ENCODE results near the gene GUK1. TPM values are rescaled to one million over a fixed set of nuclear protein-coding genes. Genes with fewer than 3 reads are reported as not detected.

The GUK1 gene
- total and polyA plus RNA-seq, 2 of the 4 experiments (the other 2 are of a cell fraction): 465 to 548 TPM

GRCh38 chr1:228152097-228152917 lies 12.2 kb downstream of the GUK1 start:
- Histone ChIP-seq H3K9me1 (ENCODE audit: insufficient read depth, low read length) (peaks cover 16% of the 10 kb centered on the region), H3K79me1 (ENCODE audit: low read depth in 1 of 2, low read length in 2 of 2) (peaks cover 14 to 47% of the 10 kb centered on the region in 2 experiments), H3K4me1 (ENCODE audit: control insufficient read depth, insufficient read depth, low read length) (peaks cover 23% of the 10 kb centered on the region), H3K27ac (ENCODE audit: insufficient read depth, low read length) (peak overlapping the region; percentile 3; the same call in 1 of the 2 replicates), H3K4me2 (ENCODE audit: low read depth, low read length) (no peak overlapping the region), H4K91ac (ENCODE audit: insufficient read depth, low read depth, low read length) (no peak overlapping the region), H3K18ac (ENCODE audit: low read depth, low read length) (no peak overlapping the region), H2AK5ac (ENCODE audit: low read depth, low read length) (no peak overlapping the region), H3K14ac (replicated peaks; ENCODE audit: low read depth, low read length) (no peak overlapping the region), H3K56ac (ENCODE audit: extremely low read depth, insufficient read depth, low read length) (no peak overlapping the region), H2BK20ac (ENCODE audit: low read depth, low read length) (no peak overlapping the region), H3K4ac (ENCODE audit: low read depth, low read length) (no peak overlapping the region), H4K8ac (ENCODE audit: low read depth in 2 of 2, low read length in 2 of 2) (no peak overlapping the region), H2BK15ac (ENCODE audit: low read depth, low read length) (no peak overlapping the region), H2BK120ac (ENCODE audit: low read depth, low read length) (no peak overlapping the region), H4K20me1 (ENCODE audit: insufficient read depth, low read length) (peaks cover 7% of the 10 kb centered on the region; the same call in 1 of the 2 replicates), H3K36me3 (ENCODE audit: control insufficient read depth, insufficient read depth, low read length) (peaks cover 4% of the 10 kb centered on the region; the same call in 1 of the 2 replicates), H2AK9ac (replicated peaks; ENCODE audit: low read depth, low read length, poor library complexity) (no peak overlapping the region), H3K4me3 (ENCODE audit: insufficient read depth, low read depth, low read length) (no peak overlapping the region), H4K5ac (ENCODE audit: low read depth, low read length) (no peak overlapping the region), H2BK5ac (ENCODE audit: low read depth, low read length, poor library complexity, severe bottlenecking) (no peak overlapping the region), H3K9ac (ENCODE audit: low read depth, low read length) (no peak overlapping the region), H2AFZ (replicated peaks; ENCODE audit: low read length, poor library complexity) (no peak overlapping the region), H3K9me3 (ENCODE audit: control insufficient read depth, insufficient read depth, low read length) (no peaks in the 10 kb centered on the region), H3K23ac (ENCODE audit: low read depth, low read length) (no peak overlapping the region), H3K27me3 (ENCODE audit: control insufficient read depth, insufficient read depth, low read length) (no peaks in the 10 kb centered on the region)
- TF ChIP-seq POLR2A (IDR thresholded peaks at IDR 0.05; ENCODE audit: low read depth, low read length) (no peak), CEBPB (IDR thresholded peaks at IDR 0.05; ENCODE audit: low read depth, low read length) (no peak), BHLHE40 (IDR thresholded peaks at IDR 0.05; ENCODE audit: low read depth, low read length) (no peak), CHD1 (IDR thresholded peaks at IDR 0.05; ENCODE audit: low read depth, low read length) (no peak), CTCF (conservative IDR thresholded peaks at IDR 0.05; ENCODE audit: low read depth, low read length) (no peak), SMC3 (IDR thresholded peaks at IDR 0.05; ENCODE audit: low read depth, low read length) (no peak), RCOR1 (IDR thresholded peaks at IDR 0.05; ENCODE audit: insufficient replicate concordance, low read length) (no peak), MAFK (IDR thresholded peaks at IDR 0.05; ENCODE audit: low read depth, low read length) (no peak), USF2 (IDR thresholded peaks at IDR 0.05; ENCODE audit: low read depth, low read length) (no peak), RAD21 (IDR thresholded peaks at IDR 0.05; ENCODE audit: low read length) (no peak), FOS (IDR thresholded peaks at IDR 0.05; ENCODE audit: low read depth, low read length) (no peak), MAZ (IDR thresholded peaks at IDR 0.05; ENCODE audit: borderline replicate concordance, low read depth, low read length) (no peak), MXI1 (IDR thresholded peaks at IDR 0.05; ENCODE audit: borderline replicate concordance, low read depth, low read length) (no peak)
- no TSS peak for BruUV-seq (replicated peaks)
- intact Hi-C loops (cut with micrococcal nuclease): no loop called here
- DNase-seq (no peak), ATAC-seq (ENCODE audit: low read depth) (no peak)
- CTCF ChIA-PET: no interaction called here
- POLR2A ChIA-PET (ENCODE audit: unreplicated experiment): no interaction called here
- dilution Hi-C loops (cut with HindIII; ENCODE audit: low sequenced_read_pairs, unreplicated experiment): no loop called here
- 100% methylated on average over 7 of the region's 19 CpGs; no CpG with 5 or more reads in 1 of the 2 experiments for WGBS, 2 experiments (ENCODE audit: extremely low coverage in 2 of 2, insufficient read length in 1 of 2)
- in situ Hi-C loops (cut with MboI; ENCODE audit: low sequenced_read_pairs): no loop called here
